Adipocyte (in vitro differentiated cells): ENCODE results near the gene LCE1C.

Experiments
- DNase-seq: peaks from one replicate; pipeline ENCODE4 v3.0.0-alpha.2; 2015; ENCODE audit warnings: low read depth
- H3K27me3 ChIP-seq: replicated peaks from 2 replicates; pipeline ENCODE4 v1.7.0; 2013; ENCODE audit warnings: mild to moderate bottlenecking, low read length, moderate library complexity; ENCODE audit not compliant: control insufficient read depth, insufficient read depth
- H3K36me3 ChIP-seq: 2 replicates; pipeline ENCODE4 v1.7.0; 2013; ENCODE audit warnings: low read length, mild to moderate bottlenecking, moderate library complexity; ENCODE audit not compliant: control insufficient read depth, insufficient read depth, severe bottlenecking
- H3K4me1 ChIP-seq: 2 replicates; pipeline ENCODE4 v1.7.0; 2013; ENCODE audit warnings: mild to moderate bottlenecking, low read length, moderate library complexity; ENCODE audit not compliant: control insufficient read depth, insufficient read depth
- H3K4me3 ChIP-seq: 2 replicates; pipeline ENCODE4 v1.7.0; 2013; ENCODE audit warnings: mild to moderate bottlenecking, low read length, moderate library complexity
- H3K9ac ChIP-seq: 2 replicates; pipeline ENCODE4 v1.7.0; 2013; ENCODE audit warnings: mild to moderate bottlenecking, low read length, moderate library complexity
- H3K9me3 ChIP-seq: 2 replicates; pipeline ENCODE4 v1.7.0; 2013; ENCODE audit warnings: mild to moderate bottlenecking, low read length, moderate library complexity; ENCODE audit not compliant: control insufficient read depth

The LCE1C gene

DNA sequence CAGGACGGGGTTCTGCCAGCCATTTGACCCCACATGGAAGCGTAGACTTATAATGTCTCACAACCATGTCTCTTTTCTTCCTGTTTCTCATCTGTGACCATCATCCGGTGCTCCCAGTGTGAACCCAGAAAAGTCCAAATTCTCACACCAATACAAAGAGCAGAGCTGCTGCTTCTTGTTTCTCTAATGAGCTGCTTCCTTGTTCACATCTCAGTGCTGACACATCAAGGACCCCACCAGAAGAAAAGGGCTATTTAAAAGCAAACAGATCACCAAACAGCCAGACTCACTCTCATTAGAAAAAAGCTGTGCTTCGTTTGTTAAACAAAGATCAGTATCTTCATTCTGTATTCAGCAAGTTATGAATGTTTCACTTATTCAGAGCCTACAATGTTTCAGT, 10.8 kb downstream of the LCE1C start:
- Histone ChIP-seq H3K4me1 (no peaks in the 10 kb centered on the region), H3K36me3 (no peaks in the 10 kb centered on the region), H3K27me3 (no peaks in the 10 kb centered on the region), H3K4me3 (no peak overlapping the region), H3K9me3 (no peaks in the 10 kb centered on the region), H3K9ac (no peak overlapping the region)
- no peak for DNase-seq

DNA sequence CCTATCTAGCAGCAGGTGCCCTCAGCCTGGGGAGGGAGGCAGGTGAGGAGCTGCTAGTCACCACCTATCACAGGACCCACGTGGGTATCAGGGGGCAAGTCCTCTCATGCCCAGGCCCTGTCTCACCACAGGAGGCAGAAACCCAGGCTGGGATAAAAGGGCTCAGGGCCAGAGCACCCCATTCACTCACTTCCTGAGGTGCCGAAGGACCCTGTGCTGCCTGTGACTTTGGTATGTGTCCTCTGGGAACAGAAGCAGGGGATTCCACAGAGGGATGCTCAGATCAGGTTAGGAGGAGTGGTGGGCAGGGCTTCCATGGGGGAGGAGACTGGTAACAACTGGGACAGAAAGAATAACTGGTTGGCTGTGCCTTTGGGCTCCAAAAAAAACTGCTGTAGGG, 20.4 kb downstream of the LCE1C start, which contains the start of gene LCE1E:
Gene LCE1E (plus strand): TSS at position 181 of the 400 bp plus-strand sequence. CDS start 1,043 bp downstream, outside the sequence.
- no peaks in the 10 kb centered on the region for H3K36me3 ChIP-seq
- no peaks in the 10 kb centered on the region for H3K4me1 ChIP-seq
- no peak within 1 kb of the TSS for H3K4me3 ChIP-seq
- no peak for DNase-seq
- H3K9me3 ChIP-seq: no peaks in the 10 kb centered on the region
- no peak within 1 kb of the TSS for H3K9ac ChIP-seq
- H3K27me3 ChIP-seq: no peaks in the 10 kb centered on the region

DNA sequence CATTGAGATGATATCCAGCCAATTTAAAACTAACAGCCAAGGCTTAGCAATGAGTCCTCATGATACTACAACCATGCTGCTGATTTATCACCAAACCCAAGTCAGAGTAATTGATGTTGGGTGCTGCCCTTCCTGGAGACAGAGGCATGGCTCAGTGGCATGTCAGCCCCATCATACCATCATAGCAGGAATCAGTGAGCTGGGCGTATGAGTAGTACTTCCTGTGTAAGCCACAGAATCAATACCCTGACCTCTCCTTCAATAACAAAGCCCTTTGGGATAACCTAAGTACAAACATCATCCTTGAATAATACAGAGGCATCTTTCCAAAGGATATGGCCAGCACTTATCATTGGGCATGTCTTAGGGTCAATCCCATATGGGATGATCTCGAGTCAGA, 23.4 kb downstream of the LCE1C start:
- no peak overlapping the region for H3K4me3 ChIP-seq
- no peaks in the 10 kb centered on the region for H3K36me3 ChIP-seq
- no peak for DNase-seq
- H3K27me3 ChIP-seq: no peaks in the 10 kb centered on the region
- H3K9me3 ChIP-seq: no peaks in the 10 kb centered on the region
- H3K9ac ChIP-seq: no peak overlapping the region
- no peaks in the 10 kb centered on the region for H3K4me1 ChIP-seq

DNA sequence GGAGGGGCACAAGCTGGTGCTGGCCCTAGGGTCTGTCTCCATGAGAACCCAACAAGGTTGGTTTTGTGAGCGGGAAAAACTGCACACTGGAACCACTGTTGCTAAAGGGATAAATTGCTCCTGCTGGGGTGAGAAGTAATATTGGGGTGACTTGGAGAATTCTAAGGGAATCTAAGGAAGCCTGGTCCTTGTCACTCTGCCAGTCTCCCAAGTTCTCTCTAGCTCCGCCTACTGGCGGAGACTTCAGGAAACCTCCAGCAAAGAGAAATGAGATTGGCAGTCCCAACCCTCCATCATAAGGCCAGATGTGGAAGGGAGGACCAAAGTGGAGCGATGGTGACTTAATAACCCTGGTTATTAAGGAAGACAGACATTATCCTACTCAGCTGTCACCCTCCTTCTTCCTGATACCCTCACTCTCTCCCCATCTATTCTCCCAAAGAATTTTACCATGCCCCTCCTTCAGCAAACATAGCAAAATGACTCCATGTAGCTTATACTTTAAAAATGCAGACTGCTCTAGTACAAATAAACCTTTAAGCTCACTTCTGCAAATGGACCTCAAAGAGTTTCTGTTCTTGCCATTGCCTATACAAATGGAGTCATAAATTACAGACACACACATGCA, 28.8 kb downstream of the LCE1C start:
- DNase-seq: no peak
- H3K36me3 ChIP-seq: no peaks in the 10 kb centered on the region
- no peak overlapping the region for H3K4me3 ChIP-seq
- no peaks in the 10 kb centered on the region for H3K27me3 ChIP-seq
- H3K9ac ChIP-seq: no peak overlapping the region
- H3K9me3 ChIP-seq: no peaks in the 10 kb centered on the region
- H3K4me1 ChIP-seq: no peaks in the 10 kb centered on the region

DNA sequence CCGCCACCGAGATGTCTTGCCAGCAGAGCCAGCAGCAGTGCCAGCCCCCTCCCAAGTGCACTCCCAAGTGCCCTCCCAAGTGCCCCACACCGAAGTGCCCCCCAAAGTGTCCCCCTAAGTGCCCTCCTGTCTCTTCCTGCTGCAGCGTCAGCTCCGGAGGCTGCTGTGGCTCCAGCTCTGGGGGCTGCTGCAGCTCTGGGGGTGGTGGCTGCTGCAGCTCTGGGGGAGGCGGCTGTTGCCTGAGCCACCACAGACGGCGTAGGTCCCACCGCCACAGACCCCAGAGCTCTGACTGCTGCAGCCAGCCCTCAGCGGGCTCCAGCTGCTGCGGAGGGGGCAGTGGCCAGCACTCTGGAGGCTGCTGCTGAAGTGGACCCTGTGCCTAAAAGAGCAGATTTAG, 30.1 kb downstream of the LCE1C start:
- no peaks in the 10 kb centered on the region for H3K36me3 ChIP-seq
- no peak overlapping the region for H3K4me3 ChIP-seq
- no peak overlapping the region for H3K9ac ChIP-seq
- H3K9me3 ChIP-seq: no peaks in the 10 kb centered on the region
- no peaks in the 10 kb centered on the region for H3K27me3 ChIP-seq
- no peaks in the 10 kb centered on the region for H3K4me1 ChIP-seq
- no peak for DNase-seq

GRCh38 chr1:152774875-152775274, 31.6 kb downstream of the LCE1C start, which contains the start of gene LCE1F:
LCE1F (plus strand) TSS chr1:152775140; CDS start chr1:152776372, 1,232 bp downstream.
- Histone ChIP-seq H3K4me1 (peaks cover 5% of the 10 kb centered on the region), H3K9me3 (no peaks in the 10 kb centered on the region), H3K27me3 (no peaks in the 10 kb centered on the region)

DNA sequence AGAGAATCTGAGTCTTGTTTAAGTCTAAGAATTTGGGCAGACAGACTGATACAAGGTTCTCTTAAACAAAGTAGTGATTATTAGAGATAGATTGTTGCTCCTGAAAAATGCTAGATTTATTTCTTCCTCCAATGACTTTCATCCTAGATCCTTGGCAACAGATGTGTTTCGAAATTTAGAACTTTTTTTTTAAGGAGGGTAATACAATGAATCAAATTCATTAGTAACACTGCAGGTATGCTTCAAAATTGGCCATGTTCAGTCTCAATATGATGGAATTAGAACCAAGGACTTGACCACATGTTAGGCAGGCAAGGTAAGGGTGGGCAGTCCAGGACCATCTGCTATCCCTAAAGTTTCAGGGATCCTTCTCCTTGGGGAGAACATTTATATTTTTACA, 36.0 kb downstream of the LCE1C start:
- peaks cover 17% of the 10 kb centered on the region for H3K4me1 ChIP-seq
- H3K27me3 ChIP-seq: no peaks in the 10 kb centered on the region
- DNase-seq: no peak
- no peaks in the 10 kb centered on the region for H3K9me3 ChIP-seq
- no peak overlapping the region for H3K9ac ChIP-seq
- H3K4me3 ChIP-seq: no peak overlapping the region
- H3K36me3 ChIP-seq: no peaks in the 10 kb centered on the region

More at GRCh38 chr1:152774875-152775274, 31.6 kb downstream of the LCE1C start, which contains the start of gene LCE1F:
- H3K9ac ChIP-seq: no peak within 1 kb of the TSS
- no peak for DNase-seq
- H3K36me3 ChIP-seq: no peaks in the 10 kb centered on the region
- no peak within 1 kb of the TSS for H3K4me3 ChIP-seq

- Histone ChIP-seq H3K4me3 (no peak overlapping the region), H3K4me1 (peaks cover 17% of the 10 kb centered on the region), H3K27me3 (no peaks in the 10 kb centered on the region), H3K9ac (no peak overlapping the region), H3K36me3 (no peaks in the 10 kb centered on the region), H3K9me3 (no peaks in the 10 kb centered on the region)
- no peak for DNase-seq
Measured at GRCh38 chr1:152768847-152769533, 37.5 kb downstream of the LCE1C start.

- Histone ChIP-seq H3K4me3 (no peak overlapping the region), H3K4me1 (peaks cover 6% of the 10 kb centered on the region), H3K36me3 (no peaks in the 10 kb centered on the region), H3K9me3 (no peaks in the 10 kb centered on the region), H3K27me3 (no peaks in the 10 kb centered on the region), H3K9ac (no peak overlapping the region)
- no peak for DNase-seq
Measured at GRCh38 chr1:152761609-152762213, 44.7 kb downstream of the LCE1C start.

DNA sequence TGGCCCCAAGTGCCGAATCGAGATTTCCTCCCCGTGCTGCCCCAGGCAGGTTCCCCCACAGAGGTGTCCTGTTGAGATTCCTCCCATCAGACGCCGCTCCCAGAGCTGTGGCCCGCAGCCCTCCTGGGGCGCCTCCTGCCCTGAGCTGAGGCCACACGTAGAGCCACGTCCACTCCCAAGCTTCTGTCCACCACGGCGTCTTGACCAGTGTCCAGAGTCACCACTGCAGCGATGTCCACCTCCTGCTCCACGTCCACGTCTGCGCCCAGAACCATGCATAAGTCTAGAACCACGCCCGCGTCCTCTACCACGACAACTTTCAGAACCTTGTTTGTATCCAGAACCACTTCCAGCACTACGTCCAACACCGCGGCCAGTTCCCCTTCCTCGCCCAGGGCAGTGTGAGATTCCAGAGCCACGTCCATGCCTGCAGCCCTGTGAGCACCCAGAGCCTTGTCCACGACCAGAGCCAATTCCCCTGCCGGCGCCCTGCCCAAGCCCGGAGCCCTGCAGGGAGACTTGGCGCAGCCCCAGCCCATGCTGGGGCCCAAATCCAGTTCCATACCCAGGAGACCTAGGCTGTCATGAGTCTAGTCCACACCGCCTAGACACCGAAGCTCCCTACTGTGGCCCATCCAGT, 45.8 kb downstream of the LCE1C start:
- H3K9ac ChIP-seq: no peak overlapping the region
- H3K27me3 ChIP-seq: no peaks in the 10 kb centered on the region
- H3K4me3 ChIP-seq: no peak overlapping the region
- H3K36me3 ChIP-seq: no peaks in the 10 kb centered on the region
- H3K4me1 ChIP-seq: peaks cover 6% of the 10 kb centered on the region
- no peaks in the 10 kb centered on the region for H3K9me3 ChIP-seq
- DNase-seq: no peak
